Neuron (in vitro differentiated cells): ENCODE data around the gene CD300C.

Experiments used
- H2AFZ ChIP-seq: one replicate; pipeline ENCODE4 v1.6.1; 2013; ENCODE audit warnings: low read depth, mild to moderate bottlenecking, inconsistent platforms, low read length, moderate library complexity
- H3K27me3 ChIP-seq: one replicate; pipeline ENCODE4 v1.6.1; 2013; ENCODE audit warnings: low read length; ENCODE audit not compliant: insufficient read depth
- H3K36me3 ChIP-seq: one replicate; pipeline ENCODE4 v1.6.1; 2013; ENCODE audit warnings: low read length; ENCODE audit not compliant: insufficient read depth
- H3K4me1 ChIP-seq: one replicate; pipeline ENCODE4 v1.6.1; 2013; ENCODE audit warnings: low read length; ENCODE audit not compliant: insufficient read depth
- H3K4me3 ChIP-seq: 2 replicates; pipeline ENCODE4 v1.5.1; 2013; ENCODE audit warnings: mild to moderate bottlenecking, low read length, moderate library complexity
- H3K9me3 ChIP-seq: one replicate; pipeline ENCODE4 v1.6.1; 2013; ENCODE audit warnings: low read length

Gene CD300C

GRCh38 chr17:74539281-74539820, 6.6 kb downstream of the CD300C start:
- Histone ChIP-seq H2AFZ (no peak overlapping the region), H3K36me3 (no peaks in the 10 kb centered on the region), H3K9me3 (no peaks in the 10 kb centered on the region), H3K4me3 (no peak overlapping the region), H3K27me3 (peaks cover 26% of the 10 kb centered on the region), H3K4me1 (no peaks in the 10 kb centered on the region)

- no peaks in the 10 kb centered on the region for H3K36me3 ChIP-seq
- H3K27me3 ChIP-seq = peaks cover 25% of the 10 kb centered on the region
- no peak overlapping the region for H2AFZ ChIP-seq
- no peaks in the 10 kb centered on the region for H3K4me1 ChIP-seq
- H3K4me3 ChIP-seq = no peak overlapping the region
- no peaks in the 10 kb centered on the region for H3K9me3 ChIP-seq
Observed at GRCh38 chr17:74536890-74537289, 9.0 kb downstream of the CD300C start.

GRCh38 chr17:74532115-74532514, 13.8 kb downstream of the CD300C start:
- H3K9me3 ChIP-seq = no peaks in the 10 kb centered on the region
- H3K36me3 ChIP-seq = no peaks in the 10 kb centered on the region
- no peak overlapping the region for H3K4me3 ChIP-seq
- H2AFZ ChIP-seq = no peak overlapping the region
- no peaks in the 10 kb centered on the region for H3K27me3 ChIP-seq
- H3K4me1 ChIP-seq = no peaks in the 10 kb centered on the region

- Histone ChIP-seq H2AFZ (no peak within 1 kb of the TSS), H3K9me3 (no peaks in the 10 kb centered on the region), H3K4me3 (no peak within 1 kb of the TSS), H3K27me3 (no peaks in the 10 kb centered on the region), H3K4me1 (no peaks in the 10 kb centered on the region), H3K36me3 (no peaks in the 10 kb centered on the region)
Observed at GRCh38 chr17:74531231-74531761, 14.6 kb downstream of the CD300C start, which contains the start of gene CD300LB. TSS of gene CD300LB (minus strand) at chr17:74531475. CDS start at chr17:74531350, 125 bp downstream.

- Histone ChIP-seq H3K27me3 (no peaks in the 10 kb centered on the region), H2AFZ (no peak overlapping the region), H3K9me3 (no peaks in the 10 kb centered on the region), H3K36me3 (no peaks in the 10 kb centered on the region), H3K4me3 (no peak overlapping the region), H3K4me1 (no peaks in the 10 kb centered on the region)
Observed at GRCh38 chr17:74530831-74531150, 15.1 kb downstream of the CD300C start.

- no peaks in the 10 kb centered on the region for H3K36me3 ChIP-seq
- no peak overlapping the region for H2AFZ ChIP-seq
- no peaks in the 10 kb centered on the region for H3K27me3 ChIP-seq
- no peak overlapping the region for H3K4me3 ChIP-seq
- no peaks in the 10 kb centered on the region for H3K9me3 ChIP-seq
- no peaks in the 10 kb centered on the region for H3K4me1 ChIP-seq
Observed at GRCh38 chr17:74529243-74529642, 16.7 kb downstream of the CD300C start.

GRCh38 chr17:74528491-74529199, 17.3 kb downstream of the CD300C start:
- Histone ChIP-seq H3K4me3 (no peak overlapping the region), H3K9me3 (no peaks in the 10 kb centered on the region), H3K4me1 (no peaks in the 10 kb centered on the region), H2AFZ (no peak overlapping the region), H3K36me3 (no peaks in the 10 kb centered on the region), H3K27me3 (no peaks in the 10 kb centered on the region)

GRCh38 chr17:74527756-74528155, 18.2 kb downstream of the CD300C start:
- no peaks in the 10 kb centered on the region for H3K4me1 ChIP-seq
- no peaks in the 10 kb centered on the region for H3K27me3 ChIP-seq
- no peaks in the 10 kb centered on the region for H3K36me3 ChIP-seq
- no peak overlapping the region for H3K4me3 ChIP-seq
- H2AFZ ChIP-seq = no peak overlapping the region
- H3K9me3 ChIP-seq = no peaks in the 10 kb centered on the region

- Histone ChIP-seq H2AFZ (no peak overlapping the region), H3K36me3 (no peaks in the 10 kb centered on the region), H3K4me1 (no peaks in the 10 kb centered on the region), H3K9me3 (no peaks in the 10 kb centered on the region), H3K27me3 (no peaks in the 10 kb centered on the region), H3K4me3 (no peak overlapping the region)
Observed at GRCh38 chr17:74527081-74527480, 18.8 kb downstream of the CD300C start.

GRCh38 chr17:74526681-74527080, 19.2 kb downstream of the CD300C start:
- H3K36me3 ChIP-seq = no peaks in the 10 kb centered on the region
- no peaks in the 10 kb centered on the region for H3K4me1 ChIP-seq
- no peak overlapping the region for H3K4me3 ChIP-seq
- H3K9me3 ChIP-seq = no peaks in the 10 kb centered on the region
- no peaks in the 10 kb centered on the region for H3K27me3 ChIP-seq
- no peak overlapping the region for H2AFZ ChIP-seq

GRCh38 chr17:74525781-74526288, 20.1 kb downstream of the CD300C start:
- Histone ChIP-seq H3K36me3 (no peaks in the 10 kb centered on the region), H3K4me3 (no peak overlapping the region), H3K27me3 (no peaks in the 10 kb centered on the region), H3K9me3 (no peaks in the 10 kb centered on the region), H2AFZ (no peak overlapping the region), H3K4me1 (no peaks in the 10 kb centered on the region)

GRCh38 chr17:74525465-74525725, 20.5 kb downstream of the CD300C start:
- Histone ChIP-seq H3K36me3 (no peaks in the 10 kb centered on the region), H3K4me3 (no peak overlapping the region), H3K27me3 (no peaks in the 10 kb centered on the region), H3K4me1 (no peaks in the 10 kb centered on the region), H2AFZ (no peak overlapping the region), H3K9me3 (no peaks in the 10 kb centered on the region)

GRCh38 chr17:74524653-74525464, 21.1 kb downstream of the CD300C start:
- Histone ChIP-seq H3K9me3 (no peaks in the 10 kb centered on the region), H3K4me3 (no peak overlapping the region), H3K4me1 (no peaks in the 10 kb centered on the region), H3K36me3 (no peaks in the 10 kb centered on the region), H2AFZ (no peak overlapping the region), H3K27me3 (no peaks in the 10 kb centered on the region)
